GM20000 (cell line): ENCODE results near the gene NEURL2.

Source experiments
- DNase-seq: peaks from one replicate; pipeline ENCODE4 v3.0.0; 2012; ENCODE audit warnings: low spot score
- CTCF ChIP-seq: IDR thresholded peaks from 2 replicates; pipeline ENCODE4 v1.5.1; 2012; ENCODE audit warnings: mild to moderate bottlenecking, control low read depth; ENCODE audit errors: extremely low read depth, missing control alignments

Gene NEURL2, protein sequence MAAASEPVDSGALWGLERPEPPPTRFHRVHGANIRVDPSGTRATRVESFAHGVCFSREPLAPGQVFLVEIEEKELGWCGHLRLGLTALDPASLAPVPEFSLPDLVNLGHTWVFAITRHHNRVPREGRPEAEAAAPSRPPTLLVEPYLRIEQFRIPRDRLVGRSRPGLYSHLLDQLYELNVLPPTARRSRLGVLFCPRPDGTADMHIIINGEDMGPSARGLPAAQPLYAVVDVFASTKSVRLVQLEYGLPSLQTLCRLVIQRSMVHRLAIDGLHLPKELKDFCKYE

DNA sequence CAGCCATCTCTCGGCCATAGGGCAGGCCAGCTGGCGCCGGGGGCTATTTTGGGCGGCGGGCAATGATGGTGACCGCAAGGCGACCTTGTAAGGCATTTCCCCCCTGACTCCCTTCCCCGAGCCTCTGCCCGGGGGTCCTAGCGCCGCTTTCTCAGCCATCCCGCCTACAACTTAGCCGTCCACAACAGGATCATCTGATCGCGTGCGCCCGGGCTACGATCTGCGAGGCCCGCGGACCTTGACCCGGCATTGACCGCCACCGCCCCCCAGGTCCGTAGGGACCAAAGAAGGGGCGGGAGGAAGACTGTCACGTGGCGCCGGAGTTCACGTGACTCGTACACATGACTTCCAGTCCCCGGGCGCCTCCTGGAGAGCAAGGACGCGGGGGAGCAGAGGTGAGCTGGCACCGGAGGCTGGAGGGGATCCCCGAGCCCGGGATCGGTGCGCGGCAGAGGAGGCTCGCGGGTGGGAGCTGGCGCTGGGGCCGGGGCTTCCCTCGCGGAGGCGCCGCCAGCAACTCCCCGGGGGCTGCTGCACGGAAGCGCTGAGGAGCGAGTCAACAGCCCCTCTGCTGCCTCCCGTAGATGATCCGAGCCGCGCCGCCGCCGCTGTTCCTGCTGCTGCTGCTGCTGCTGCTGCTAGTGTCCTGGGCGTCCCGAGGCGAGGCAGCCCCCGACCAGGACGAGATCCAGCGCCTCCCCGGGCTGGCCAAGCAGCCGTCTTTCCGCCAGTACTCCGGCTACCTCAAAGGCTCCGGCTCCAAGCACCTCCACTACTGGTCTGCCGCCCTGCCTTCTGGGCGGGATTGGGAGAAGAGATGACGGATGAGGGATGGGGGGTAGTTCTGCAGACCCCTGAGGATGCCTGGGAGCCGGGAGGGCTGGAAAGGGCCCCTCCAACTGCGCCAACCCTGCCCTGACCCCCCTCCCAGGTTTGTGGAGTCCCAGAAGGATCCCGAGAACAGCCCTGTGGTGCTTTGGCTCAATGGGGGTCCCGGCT lies at the start of gene NEURL2, which contains the start of gene CTSA:
TSS of gene NEURL2 (minus strand) at position 224 of the 999 bp plus-strand sequence. CDS start at position 7, 217 bp downstream.
TSS of gene CTSA (plus strand) at position 351 of the 999 bp plus-strand sequence. CDS start at position 585, 234 bp downstream.
- DNase-seq = peak; percentile 98
- no peak for TF ChIP-seq CTCF

DNA sequence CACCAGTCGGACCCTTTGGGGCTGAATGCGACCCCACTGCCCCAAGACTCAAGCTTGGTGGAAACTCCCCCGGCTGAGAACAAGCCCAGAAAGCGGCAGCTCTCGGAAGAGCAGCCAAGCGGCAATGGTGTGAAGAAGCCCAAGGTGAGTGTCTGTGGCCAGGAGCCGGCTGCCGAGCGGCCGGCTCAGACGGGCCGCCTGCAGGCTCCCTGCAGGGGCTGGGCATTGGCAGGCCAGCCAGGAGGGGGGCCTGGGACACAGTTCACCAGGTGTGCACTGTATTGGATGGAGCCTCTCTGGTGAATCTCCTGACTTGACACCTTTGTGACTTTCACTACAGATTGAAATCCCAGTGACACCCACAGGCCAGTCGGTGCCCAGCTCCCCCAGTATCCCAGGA lies 49.5 kb upstream of the NEURL2 start:
- no peak for TF ChIP-seq CTCF
- DNase-seq = no peak

- no peak for DNase-seq
- no peak for TF ChIP-seq CTCF
Measured at GRCh38 chr20:45940053-45940452, 49.0 kb upstream of the NEURL2 start.

GRCh38 chr20:45938727-45939438 lies 47.9 kb upstream of the NEURL2 start:
- DNase-seq = peak; percentile 4
- TF ChIP-seq CTCF = no peak

- no peak for TF ChIP-seq CTCF
- peak; percentile 6 for DNase-seq
Measured at GRCh38 chr20:45937765-45938164, 46.8 kb upstream of the NEURL2 start.

- no peak for DNase-seq
- TF ChIP-seq CTCF = no peak
Measured at GRCh38 chr20:45935416-45936046, 44.5 kb upstream of the NEURL2 start.
